Right lobe of liver (tissue), 6 donors: ENCODE results near the gene CREBBP. TPM values are rescaled to one million over a fixed set of nuclear protein-coding genes. Genes with fewer than 3 reads are reported as not detected.
A peak's percentile ranks its signal among the peaks of the same experiment; 100 is the strongest.
"Not testable (repeated sequence)": the region's sequence is repeated elsewhere in the genome, so short reads cannot be mapped to it uniquely, and the experiment has no call there.

Experiments used
- ATAC-seq, 4 donors: fragments of 200-7000 bp; cut with Tn5 transposase; one replicate each; pipeline ENCODE4 v1.9.1; 2020; ENCODE audit warnings: mild to moderate bottlenecking in 4 of 4, moderate library complexity in 4 of 4
- DNase-seq, 3 donors: peaks; one replicate each; pipeline ENCODE4 v3.0.0-alpha.2; 2020
- H3K27ac ChIP-seq, 3 donors: fragments of 200-600 bp; one replicate each; pipeline ENCODE4 v1.8.0; 2022
- H3K27me3 ChIP-seq, 2 donors: fragments of 200-600 bp; one replicate each; pipeline ENCODE4 v1.8.0; 2022
- H3K36me3 ChIP-seq, 4 donors: fragments of 200-600 bp; sonication (generic) in 1 of 4; one replicate each; pipeline versions ENCODE4 v1.5.1 to v1.8.0; 2017 to 2022; ENCODE audit warnings: control low read depth in 1 of 4
- H3K4me1 ChIP-seq, 4 donors: fragments of 200-600 bp; sonication (generic) in 1 of 4; one replicate each; pipeline versions ENCODE4 v1.5.1 to v1.8.0; 2017 to 2022; ENCODE audit warnings: control low read depth in 1 of 4
- H3K4me3 ChIP-seq, 3 donors: fragments of 200-600 bp; one replicate each; pipeline ENCODE4 v1.8.0; 2022
- H3K9me3 ChIP-seq, 4 donors: fragments of 200-600 bp; sonication (generic) in 1 of 4; one replicate each; pipeline versions ENCODE4 v1.5.1 to v1.8.0; 2017 to 2022; ENCODE audit warnings: control low read depth in 1 of 4
- POLR2A ChIP-seq: fragments of 450-650 bp; IDR thresholded peaks from one replicate; pipeline ENCODE4 v1.6.1; 2017; ENCODE audit warnings: antibody characterized with exemption, mild to moderate bottlenecking
- WGBS: methylation state at CpG from one replicate; pipeline ENCODE4 v1.1.6; 2018; ENCODE audit warnings: low coverage, low lambda C conversion rate; ENCODE audit not compliant: insufficient coverage; ENCODE audit errors: missing lambda C conversion rate; 5-methylcytosine and 5-hydroxymethylcytosine counted together
- intact Hi-C, 2 donors: fragments of 100-400 bp; cut with DNase I; formaldehyde crosslinking; loops; one replicate each; pipeline versions ENCODE4 v1.11.2 to v1.14.1; 2022
- long read RNA-seq: library from polyadenylated mRNA; unstranded; transcript quantifications from one replicate; pipeline ENCODE4 v2.0.0, GENCODE V29; 2019
- total RNA-seq, 6 experiments: library from RNA; depleted of rRNA in 2 of 6; stranded (reverse); fragments of >200 nt in 2 of 6; fragmentation: NEBNext Ultra II Directional in 3 of 6; extraction: Animal tissue kit (Norgen Biotek cat#: 25700) in 3 of 6; gene quantifications; one replicate each; pipeline versions ENCODE4 v1.1.0 to v1.2.4, GENCODE V29; 2016 to 2023
- TF ChIP-seq, protein P1 (sequence below), 4 donors: fragments of 200-600 bp in 3 of 4; fragments of 450-650 bp in 1 of 4; IDR thresholded peaks; one replicate each; pipeline versions ENCODE4 v1.5.1 to v1.8.0; 2016 to 2022; ENCODE audit warnings: antibody characterized with exemption in 4 of 4, mild to moderate bottlenecking in 2 of 4
- donor health status: DM: no; HTN: yes; CAD: no.
- donor health status: DM: no; HTN: no; CAD: no.
- donor health status: DM: no; HTN: no; CAD: no.
- donor health status: DM: no; HTN: yes; CAD: no.
- donor health status: DM: no; HTN: yes; CAD: no.

CREBBP gene
- 10 to 100 TPM; 18.1 to 39.8 (median 29.2) TPM for total RNA-seq
- long read RNA-seq, partial matches to known transcripts = 2 of 4 reads
- long read RNA-seq, other reads (novel, unspliced or antisense) = 2 of 4 reads

DNA sequence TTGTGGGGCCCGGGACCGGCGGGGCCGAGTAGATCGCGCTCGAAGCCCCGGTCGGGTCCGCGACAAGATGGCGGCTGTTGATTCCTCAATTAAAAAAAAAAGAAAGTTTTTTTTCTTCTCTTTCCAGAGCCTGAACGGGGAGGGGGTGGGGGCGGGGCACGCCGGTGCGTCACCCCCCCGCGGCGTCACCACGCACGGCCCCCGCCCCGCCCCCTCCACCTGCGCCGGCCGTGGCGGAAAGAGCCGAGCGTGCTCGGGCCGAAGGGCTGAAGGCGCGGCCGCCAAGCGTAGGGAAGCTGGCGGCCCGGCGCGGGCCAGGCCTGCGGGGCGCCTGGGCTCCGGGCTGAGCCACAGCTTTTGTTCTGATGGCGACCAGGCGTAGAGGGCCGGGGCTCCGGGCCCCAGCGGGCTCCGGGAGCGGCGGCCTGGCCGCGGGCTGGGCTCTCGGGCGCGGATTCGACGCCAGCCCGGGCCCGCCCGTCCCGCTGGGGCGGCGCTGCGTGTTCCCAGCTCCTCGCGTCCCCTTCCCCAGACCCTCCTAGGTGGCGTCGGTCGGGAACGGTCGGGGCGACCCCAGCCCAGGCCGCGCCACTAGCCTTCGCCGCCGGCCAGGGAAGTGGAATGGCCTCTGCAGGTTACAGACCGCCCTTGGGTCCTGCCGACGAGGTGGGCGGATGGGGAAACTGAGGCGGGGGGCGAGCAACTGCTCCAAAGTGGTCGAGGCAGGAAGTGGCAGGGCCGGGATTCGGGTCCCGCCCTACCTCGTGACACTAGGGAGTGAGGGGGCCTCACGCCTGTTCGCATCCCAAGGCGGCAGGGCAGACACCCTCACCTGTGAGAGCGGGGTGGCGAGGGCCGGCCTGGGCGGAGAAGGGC is at the start of gene CREBBP:
CREBBP (minus strand) TSS at position 91 of the 876 bp plus-strand sequence. CDS start 797 bp downstream, outside the sequence.
- DNase-seq (peak; percentile 86 to 91 (median 90)), ATAC-seq (peak; percentile 81 to 89 (median 84))
- TF ChIP-seq, protein P1, sequence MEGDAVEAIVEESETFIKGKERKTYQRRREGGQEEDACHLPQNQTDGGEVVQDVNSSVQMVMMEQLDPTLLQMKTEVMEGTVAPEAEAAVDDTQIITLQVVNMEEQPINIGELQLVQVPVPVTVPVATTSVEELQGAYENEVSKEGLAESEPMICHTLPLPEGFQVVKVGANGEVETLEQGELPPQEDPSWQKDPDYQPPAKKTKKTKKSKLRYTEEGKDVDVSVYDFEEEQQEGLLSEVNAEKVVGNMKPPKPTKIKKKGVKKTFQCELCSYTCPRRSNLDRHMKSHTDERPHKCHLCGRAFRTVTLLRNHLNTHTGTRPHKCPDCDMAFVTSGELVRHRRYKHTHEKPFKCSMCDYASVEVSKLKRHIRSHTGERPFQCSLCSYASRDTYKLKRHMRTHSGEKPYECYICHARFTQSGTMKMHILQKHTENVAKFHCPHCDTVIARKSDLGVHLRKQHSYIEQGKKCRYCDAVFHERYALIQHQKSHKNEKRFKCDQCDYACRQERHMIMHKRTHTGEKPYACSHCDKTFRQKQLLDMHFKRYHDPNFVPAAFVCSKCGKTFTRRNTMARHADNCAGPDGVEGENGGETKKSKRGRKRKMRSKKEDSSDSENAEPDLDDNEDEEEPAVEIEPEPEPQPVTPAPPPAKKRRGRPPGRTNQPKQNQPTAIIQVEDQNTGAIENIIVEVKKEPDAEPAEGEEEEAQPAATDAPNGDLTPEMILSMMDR (IDR thresholded peaks at IDR 0.05) = no peak
- peak; percentile 68 for TF ChIP-seq POLR2A

DNA sequence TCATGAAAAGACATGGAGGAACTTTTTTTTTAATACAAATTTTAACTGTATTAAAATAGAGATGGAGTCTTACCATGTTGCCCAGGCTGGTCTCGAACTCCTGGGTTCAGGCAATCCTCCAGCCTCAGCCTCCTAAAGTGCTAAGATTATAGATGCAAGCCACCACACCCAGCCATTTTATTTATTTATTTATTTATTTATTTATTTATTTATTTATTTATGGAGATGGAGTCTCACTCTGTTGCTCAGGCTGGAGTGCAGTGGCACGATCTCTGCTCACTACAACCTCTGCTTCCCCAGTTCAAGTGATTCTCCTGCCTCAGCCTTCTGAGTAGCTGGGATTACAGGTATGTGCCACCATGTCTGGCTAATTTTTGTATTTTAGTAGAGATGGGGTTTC is 46.6 kb upstream of the CREBBP start:
- DNase-seq, H3K27ac ChIP-seq, H3K36me3 ChIP-seq, intact Hi-C loops, H3K27me3 ChIP-seq, ATAC-seq, H3K4me1 ChIP-seq, H3K9me3 ChIP-seq, H3K4me3 ChIP-seq: not testable (repeated sequence)
- 85% methylated on average over 2 of the region's 2 CpGs for WGBS

More for the DNA sequence above, at the start of gene CREBBP:
- Histone ChIP-seq H3K27me3 (no peaks in the 10 kb centered on the region), H3K27ac (peak within 1 kb of the TSS; percentile 79 to 88 (median 83)), H3K4me3 (peak within 1 kb of the TSS; percentile 76 to 92 (median 86)), H3K9me3 (no peaks in the 10 kb centered on the region), H3K36me3 (no peaks in the 10 kb centered on the region), H3K4me1 (peaks cover 0 to 36% (median 11%) of the 10 kb centered on the region in 4 donors)
- intact Hi-C loops = no loop called here
- WGBS = 0% methylated on average over 17 of the region's 96 CpGs

DNA sequence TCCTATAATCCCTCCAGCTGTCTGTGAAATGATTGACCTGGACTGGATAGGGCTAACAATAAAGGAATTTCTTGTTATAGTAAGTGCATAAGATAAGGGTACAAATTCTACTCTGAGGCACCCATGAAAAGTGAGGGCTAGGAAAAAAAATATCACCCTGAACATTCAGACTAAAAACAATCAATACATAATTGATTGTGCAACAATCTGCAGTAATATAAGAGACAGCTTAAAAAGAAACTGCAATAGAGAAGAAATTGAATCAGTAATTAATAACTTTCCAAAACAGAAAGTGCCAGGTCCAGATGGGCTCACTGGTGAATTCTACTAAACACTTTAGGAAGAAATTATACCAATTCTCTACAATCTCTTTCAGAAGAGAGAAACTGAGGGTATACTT is 44.2 kb upstream of the CREBBP start:
- H3K4me3 ChIP-seq = no peak overlapping the region
- intact Hi-C loops = no loop called here
- no peak for TF ChIP-seq POLR2A
- TF ChIP-seq, protein P1 (IDR thresholded peaks at IDR 0.05) = no peak
- no peak overlapping the region for H3K27ac ChIP-seq
- ATAC-seq (no peak), DNase-seq (no peak)
- H3K9me3 ChIP-seq = no peaks in the 10 kb centered on the region
- H3K36me3 ChIP-seq = no peaks in the 10 kb centered on the region
- H3K27me3 ChIP-seq = no peaks in the 10 kb centered on the region
- H3K4me1 ChIP-seq = peaks cover 0 to 2% (median 0%) of the 10 kb centered on the region in 4 donors

DNA sequence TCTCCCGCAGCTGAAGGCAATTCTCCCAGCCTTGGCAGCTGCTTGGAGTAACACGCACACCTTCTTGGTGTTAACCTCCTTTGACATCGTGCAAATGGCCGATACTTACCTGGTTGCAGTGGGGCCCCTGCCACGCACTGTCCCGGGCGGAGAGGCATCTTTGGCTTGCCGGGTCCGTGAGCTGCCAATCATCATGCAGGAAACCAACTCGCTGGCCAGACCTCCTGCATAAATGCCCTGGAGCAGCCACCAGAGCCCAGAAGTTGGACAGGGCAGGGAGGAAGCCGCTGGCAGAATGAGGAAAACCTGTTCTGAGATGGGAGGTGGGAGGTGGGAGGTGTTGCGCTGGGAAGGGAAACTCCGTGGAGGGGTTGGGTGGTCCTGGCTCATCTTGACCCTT is 41.7 kb upstream of the CREBBP start:
- Histone ChIP-seq H3K27ac (no peak overlapping the region), H3K36me3 (no peaks in the 10 kb centered on the region), H3K27me3 (no peaks in the 10 kb centered on the region), H3K9me3 (no peaks in the 10 kb centered on the region), H3K4me1 (peaks cover 0 to 2% (median 0%) of the 10 kb centered on the region in 4 donors), H3K4me3 (no peak overlapping the region)
- intact Hi-C loops = no loop called here
- no peak for ATAC-seq
- TF ChIP-seq, protein P1 (IDR thresholded peaks at IDR 0.05) = no peak
- TF ChIP-seq POLR2A = no peak
- 42% methylated on average over 10 of the region's 13 CpGs for WGBS
- DNase-seq = no peak

DNA sequence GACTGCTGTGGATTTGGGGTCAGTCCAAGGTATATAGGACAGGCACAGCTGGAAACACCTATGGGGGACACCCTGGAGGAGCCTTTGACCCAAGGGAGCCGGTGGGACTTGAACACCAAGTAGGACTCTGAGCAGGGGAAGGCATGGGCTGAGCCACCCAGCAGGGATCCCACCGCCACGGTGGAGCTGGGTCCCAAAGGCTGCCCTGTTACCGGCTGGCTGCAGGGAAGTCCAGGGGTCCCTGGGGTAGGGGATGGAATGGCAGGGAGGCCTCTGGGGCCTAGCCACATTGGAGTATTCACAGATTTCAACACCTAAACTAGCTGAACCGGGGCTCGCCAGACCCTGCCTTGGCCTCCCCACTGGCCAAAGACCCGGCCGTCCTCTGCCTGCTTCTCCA is 39.7 kb upstream of the CREBBP start:
- no peaks in the 10 kb centered on the region for H3K36me3 ChIP-seq
- peaks cover 0 to 2% (median 0%) of the 10 kb centered on the region in 4 donors for H3K4me1 ChIP-seq
- ATAC-seq = no peak
- no peak for TF ChIP-seq POLR2A
- no peak for DNase-seq
- intact Hi-C loops = no loop called here
- H3K27me3 ChIP-seq = no peaks in the 10 kb centered on the region
- H3K27ac ChIP-seq = no peak overlapping the region
- H3K4me3 ChIP-seq = no peak overlapping the region
- 50% methylated on average over 1 of the region's 8 CpGs for WGBS
- H3K9me3 ChIP-seq = no peaks in the 10 kb centered on the region
